K562 (cell line): ENCODE data around the gene ALKBH2. TPM values are rescaled to one million over a fixed set of nuclear protein-coding genes. Genes with fewer than 3 reads are reported as not detected.

ENCODE experiments used
- ATF7 ChIP-seq: fragments of 450-650 bp; IDR thresholded peaks from 2 replicates; pipeline ENCODE4 v1.7.1; 2014; ENCODE audit warnings: mild to moderate bottlenecking, moderate library complexity
- BCOR ChIP-seq: fragments of 450-650 bp; IDR thresholded peaks from 2 replicates; pipeline ENCODE4 v1.6.1; 2016
- CBX8 ChIP-seq: fragments of 200-600 bp; sonication (generic); IDR thresholded peaks from 2 replicates; pipeline ENCODE4 v1.6.1; 2012; ENCODE audit warnings: borderline replicate concordance, mixed run types, low read depth, mild to moderate bottlenecking, moderate library complexity, mixed read lengths, low read length, control low read depth, inconsistent platforms; ENCODE audit not compliant: poor library complexity, severe bottlenecking; ENCODE audit errors: extremely low read depth
- DACH1 ChIP-seq: fragments of 450-650 bp; IDR thresholded peaks from 2 replicates; pipeline ENCODE4 v1.6.1; 2018; ENCODE audit not compliant: partially characterized antibody
- FIP1L1 ChIP-seq: fragments of 200-400 bp; formaldehyde crosslinking; IDR thresholded peaks from 2 replicates; pipeline ENCODE4 v1.6.1; 2018; ENCODE audit warnings: mild to moderate bottlenecking, low read depth, low read length; ENCODE audit not compliant: poor library complexity, severe bottlenecking
- GABPB1 ChIP-seq: sonication (generic); formaldehyde crosslinking; IDR thresholded peaks from 2 replicates; pipeline ENCODE4 v1.8.0; 2022; ENCODE audit warnings: mild to moderate bottlenecking, missing genetic modification reagents
- GATAD2A ChIP-seq: fragments of 450-650 bp; IDR thresholded peaks from 2 replicates; pipeline ENCODE4 v1.6.1; 2017
- HNRNPK ChIP-seq: fragments of 200-400 bp; formaldehyde crosslinking; IDR thresholded peaks from one replicate; pipeline ENCODE4 v1.6.1; 2018; ENCODE audit warnings: mild to moderate bottlenecking, low read depth, low read length; ENCODE audit not compliant: poor library complexity, severe bottlenecking
- MAFG ChIP-seq: fragments of 450-650 bp; conservative IDR thresholded peaks from 2 replicates; pipeline ENCODE4 v1.6.1; 2016; ENCODE audit warnings: missing genetic modification characterization, missing compliant biosample characterization
- MXI1 ChIP-seq: IDR thresholded peaks from 2 replicates; pipeline ENCODE4 v1.6.1; 2011; ENCODE audit warnings: low read depth, mild to moderate bottlenecking, improper control_type of control experiment, low read length
- RB1 ChIP-seq: fragments of 450-650 bp; IDR thresholded peaks from 2 replicates; pipeline ENCODE4 v1.6.1; 2017; ENCODE audit warnings: low read depth, mild to moderate bottlenecking
- RUNX1 ChIP-seq: sonication (generic); IDR thresholded peaks from 2 replicates; pipeline ENCODE4 v1.6.1; 2016; ENCODE audit warnings: antibody characterized with exemption, low read depth
- SIN3A ChIP-seq, 2 experiments: fragments of 150-350 bp in 1 of 2; IDR thresholded peaks; 2 replicates each; pipeline ENCODE4 v1.6.1; 2011 to 2016; ENCODE audit warnings: borderline replicate concordance in 2 of 2, low read depth in 2 of 2, low read length in 2 of 2, mild to moderate bottlenecking in 2 of 2, moderate library complexity in 2 of 2; ENCODE audit not compliant: control insufficient read depth in 1 of 2
- SNRNP70 ChIP-seq: fragments of 200-400 bp; formaldehyde crosslinking; optimal IDR thresholded peaks from 2 replicates; pipeline ENCODE3; 2017; ENCODE audit warnings: low read depth, low read length
- SP1 ChIP-seq: sonication (generic); formaldehyde crosslinking; IDR thresholded peaks from 2 replicates; pipeline ENCODE4 v1.8.1; 2022; ENCODE audit warnings: mild to moderate bottlenecking, missing genetic modification reagents
- SRSF3 ChIP-seq: fragments of 200-400 bp; formaldehyde crosslinking; IDR thresholded peaks from 2 replicates; pipeline ENCODE4 v1.6.1; 2016; ENCODE audit warnings: mild to moderate bottlenecking, low read length, moderate library complexity; ENCODE audit not compliant: insufficient read depth
- WHSC1 ChIP-seq: IDR thresholded peaks from one replicate; pipeline ENCODE4 v1.6.1; 2012; ENCODE audit warnings: low read length, control low read depth, inconsistent platforms
- XRCC5 ChIP-seq: fragments of 200-400 bp; formaldehyde crosslinking; IDR thresholded peaks from 2 replicates; pipeline ENCODE4 v1.6.1; 2017; ENCODE audit warnings: low read depth, mild to moderate bottlenecking, low read length
- ZNF121 ChIP-seq: sonication (generic); formaldehyde crosslinking; conservative IDR thresholded peaks from 2 replicates; pipeline ENCODE4 v1.8.0; 2022; ENCODE audit warnings: missing genetic modification reagents
- ZNF184 ChIP-seq: sonication (generic); formaldehyde crosslinking; IDR thresholded peaks from 2 replicates; pipeline ENCODE4 v1.5.0; 2020; ENCODE audit warnings: missing genetic modification reagents
- ZNF197 ChIP-seq: fragments of 200-800 bp; sonication (Bioruptor generic); IDR thresholded peaks from 2 replicates; pipeline ENCODE4 v1.6.1; 2016; ENCODE audit warnings: low read depth, missing genetic modification characterization, missing compliant biosample characterization
- ZNF408 ChIP-seq: fragments of 250-450 bp; sonication (Bioruptor Pico); IDR thresholded peaks from 2 replicates; pipeline ENCODE4 v1.4.0; 2020; ENCODE audit warnings: low read depth, mild to moderate bottlenecking, moderate library complexity
- polyA plus RNA-seq, 8 experiments: library from polyadenylated mRNA; depleted of rRNA in 4 of 8; stranded (reverse) in 5 of 8; unstranded in 3 of 8; fragments of >200 nt; fragmentation: Nextera tagmentation in 2 of 8; fragmentation: Illumina TruSeq in 1 of 8; extraction: Ambion mirVana in 2 of 8; extraction: Trizol in 1 of 8; gene quantifications; 2 replicates each; pipeline versions ENCODE4 v1.2.1 to v1.2.3, GENCODE V29; 2011 to 2014; ENCODE audit warnings: inconsistent platforms in 1 of 8, missing spikeins in 1 of 8
- total RNA-seq, 7 experiments: library from RNA; depleted of rRNA in 6 of 7; stranded (reverse); fragments of >200 nt in 6 of 7; fragmentation: Illumina TruSeq in 2 of 7; extraction: Trizol in 2 of 7; gene quantifications; 2 replicates each; pipeline versions ENCODE4 v1.2.1 to v1.2.3, GENCODE V29; 2011 to 2021; ENCODE audit warnings: low replicate concordance in 1 of 7
- TF ChIP-seq, protein P1 (sequence below): fragments of 450-650 bp; IDR thresholded peaks from 2 replicates; pipeline ENCODE4 v1.6.1; 2016
- TF ChIP-seq, protein P2 (sequence below): IDR thresholded peaks from 2 replicates; pipeline ENCODE4 v1.6.1; 2016; ENCODE audit warnings: missing genetic modification characterization, missing compliant biosample characterization
- TF ChIP-seq, protein P3 (sequence below): sonication (generic); formaldehyde crosslinking; IDR thresholded peaks from 2 replicates; pipeline ENCODE4 v1.9.0; 2022; ENCODE audit warnings: mild to moderate bottlenecking, missing genetic modification reagents
- TF ChIP-seq, protein P4 (sequence below): fragments of 250-450 bp; sonication (Bioruptor Pico); IDR thresholded peaks from 2 replicates; pipeline ENCODE4 v1.5.0; 2021

The ALKBH2 gene
- total and polyA plus RNA-seq, 9 of the 15 experiments (the other 6 are each of a cell fraction or from before 2014, with no cell fraction given), result 5.9 to 56.1 (median 41.9) TPM

DNA sequence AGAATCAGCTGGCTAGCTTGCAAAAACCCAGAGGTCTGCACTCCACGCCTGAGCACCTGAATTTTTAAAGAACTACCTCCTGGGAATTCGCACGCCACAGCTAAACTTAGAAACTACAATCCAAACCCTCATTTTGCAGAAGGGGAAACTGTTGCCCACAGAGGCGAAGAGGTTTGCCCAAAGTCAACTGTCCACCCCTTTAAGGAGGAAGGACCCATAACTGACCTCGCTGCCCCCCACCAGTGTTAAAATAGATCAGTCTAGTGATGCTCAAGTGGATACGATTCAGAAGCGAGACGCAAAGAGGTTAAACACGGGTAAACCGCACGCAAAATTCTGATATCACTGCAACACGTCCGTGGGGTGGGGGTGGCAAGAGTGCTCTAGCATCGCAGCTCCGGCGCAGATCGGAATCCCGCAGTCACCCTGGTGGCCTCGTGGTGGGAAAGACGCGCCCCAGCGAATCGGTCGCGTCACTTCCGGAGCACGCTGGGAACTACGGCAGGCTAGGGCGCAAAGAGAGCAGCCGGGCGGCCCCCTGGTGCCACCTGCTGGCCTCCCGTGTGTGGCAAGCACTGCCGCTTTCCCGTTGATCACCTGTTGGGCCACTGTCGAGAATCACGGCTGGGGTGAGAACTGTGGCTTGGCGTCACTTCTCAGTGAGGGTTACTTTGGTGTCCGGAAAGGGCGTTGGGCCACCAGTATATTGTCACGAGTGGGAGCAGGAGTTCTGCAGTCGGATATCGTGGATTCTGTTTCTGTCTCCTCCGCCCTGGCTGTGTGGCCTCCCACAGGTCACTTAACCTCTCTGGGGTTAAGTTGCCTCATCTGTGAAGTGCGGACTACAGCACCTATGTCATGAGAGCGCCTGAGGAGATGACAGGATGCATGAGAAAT is at the start of gene ALKBH2 (continued):
- TF ChIP-seq, protein P1, sequence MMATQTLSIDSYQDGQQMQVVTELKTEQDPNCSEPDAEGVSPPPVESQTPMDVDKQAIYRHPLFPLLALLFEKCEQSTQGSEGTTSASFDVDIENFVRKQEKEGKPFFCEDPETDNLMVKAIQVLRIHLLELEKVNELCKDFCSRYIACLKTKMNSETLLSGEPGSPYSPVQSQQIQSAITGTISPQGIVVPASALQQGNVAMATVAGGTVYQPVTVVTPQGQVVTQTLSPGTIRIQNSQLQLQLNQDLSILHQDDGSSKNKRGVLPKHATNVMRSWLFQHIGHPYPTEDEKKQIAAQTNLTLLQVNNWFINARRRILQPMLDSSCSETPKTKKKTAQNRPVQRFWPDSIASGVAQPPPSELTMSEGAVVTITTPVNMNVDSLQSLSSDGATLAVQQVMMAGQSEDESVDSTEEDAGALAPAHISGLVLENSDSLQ, result no peak
- TF ChIP-seq SIN3A (IDR thresholded peaks at IDR 0.05; ENCODE audit: borderline replicate concordance in 2 of 2, control insufficient read depth in 1 of 2, low read depth in 2 of 2, low read length in 2 of 2) (peak; percentile 57 to 81; a peak in 1 of 4 replicates), SP1 (CRISPR knock-in tag) (peak; percentile 87), RB1 (peak; percentile 91), CBX8 (no peak), DACH1 (peak; percentile 28), WHSC1 (no peak), ZNF197 (CRISPR knock-in tag) (no peak), MAFG (no peak), HNRNPK (no peak), RUNX1 (no peak), BCOR (peak; percentile 99), SNRNP70 (no peak), ZNF184 (CRISPR knock-in tag) (no peak), XRCC5 (no peak), ZNF408 (CRISPR knock-in tag) (no peak), FIP1L1 (peak; percentile 46), SRSF3 (no peak), ATF7 (peak; percentile 92), ZNF121 (CRISPR knock-in tag) (no peak), GATAD2A (no peak), GABPB1 (CRISPR knock-in tag) (peak; percentile 97), MXI1 (peak; percentile 75; the same call in 1 of the 2 replicates)
- TF ChIP-seq, protein P2, sequence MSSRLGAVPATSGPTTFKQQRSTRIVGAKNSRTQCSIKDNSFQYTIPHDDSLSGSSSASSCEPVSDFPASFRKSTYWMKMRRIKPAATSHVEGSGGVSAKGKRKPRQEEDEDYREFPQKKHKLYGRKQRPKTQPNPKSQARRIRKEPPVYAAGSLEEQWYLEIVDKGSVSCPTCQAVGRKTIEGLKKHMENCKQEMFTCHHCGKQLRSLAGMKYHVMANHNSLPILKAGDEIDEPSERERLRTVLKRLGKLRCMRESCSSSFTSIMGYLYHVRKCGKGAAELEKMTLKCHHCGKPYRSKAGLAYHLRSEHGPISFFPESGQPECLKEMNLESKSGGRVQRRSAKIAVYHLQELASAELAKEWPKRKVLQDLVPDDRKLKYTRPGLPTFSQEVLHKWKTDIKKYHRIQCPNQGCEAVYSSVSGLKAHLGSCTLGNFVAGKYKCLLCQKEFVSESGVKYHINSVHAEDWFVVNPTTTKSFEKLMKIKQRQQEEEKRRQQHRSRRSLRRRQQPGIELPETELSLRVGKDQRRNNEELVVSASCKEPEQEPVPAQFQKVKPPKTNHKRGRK (tag), result no peak
- TF ChIP-seq, protein P3, sequence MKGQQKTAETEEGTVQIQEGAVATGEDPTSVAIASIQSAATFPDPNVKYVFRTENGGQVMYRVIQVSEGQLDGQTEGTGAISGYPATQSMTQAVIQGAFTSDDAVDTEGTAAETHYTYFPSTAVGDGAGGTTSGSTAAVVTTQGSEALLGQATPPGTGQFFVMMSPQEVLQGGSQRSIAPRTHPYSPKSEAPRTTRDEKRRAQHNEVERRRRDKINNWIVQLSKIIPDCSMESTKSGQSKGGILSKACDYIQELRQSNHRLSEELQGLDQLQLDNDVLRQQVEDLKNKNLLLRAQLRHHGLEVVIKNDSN, result peak; percentile 75
- TF ChIP-seq, protein P4, sequence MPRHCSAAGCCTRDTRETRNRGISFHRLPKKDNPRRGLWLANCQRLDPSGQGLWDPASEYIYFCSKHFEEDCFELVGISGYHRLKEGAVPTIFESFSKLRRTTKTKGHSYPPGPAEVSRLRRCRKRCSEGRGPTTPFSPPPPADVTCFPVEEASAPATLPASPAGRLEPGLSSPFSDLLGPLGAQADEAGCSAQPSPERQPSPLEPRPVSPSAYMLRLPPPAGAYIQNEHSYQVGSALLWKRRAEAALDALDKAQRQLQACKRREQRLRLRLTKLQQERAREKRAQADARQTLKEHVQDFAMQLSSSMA (CRISPR knock-in tag), result no peak
